ENCODE data around the gene UBC. TPM values are rescaled to one million over a fixed set of nuclear protein-coding genes. Genes with fewer than 3 reads are reported as not detected.
"Not testable (repeated sequence)": the region's sequence is repeated elsewhere in the genome, so short reads cannot be mapped to it uniquely, and the experiment has no call there.

Gene UBC
- total RNA-seq, 4 donors from 2014 or later, result 1,276 to 1,840 (median 1,378) TPM

GRCh38 chr12:124884587-124885438 lies 29.6 kb downstream of the UBC start:
- H3K27me3 ChIP-seq, result no peaks in the 10 kb centered on the region
- H3K36me3 ChIP-seq, result no peaks in the 10 kb centered on the region
- DNase-seq (ENCODE audit: low spot score in 2 of 2), result no peak
- H3K27ac ChIP-seq, result no peak overlapping the region
- H3K9me3 ChIP-seq, result no peaks in the 10 kb centered on the region
- H3K4me1 ChIP-seq, result peaks cover 0 to 10% (median 4%) of the 10 kb centered on the region in 4 donors
- 70 to 74% methylated on average over 15 of the region's 15 CpGs for whole genome bisulfite sequencing, 2 donors
- no peak overlapping the region for H3K4me3 ChIP-seq
- no peak for TF ChIP-seq EP300 (IDR thresholded peaks at IDR 0.05)
- TF ChIP-seq POLR2A (IDR thresholded peaks at IDR 0.05), result no peak
- no peak for TF ChIP-seq CTCF (IDR thresholded peaks at IDR 0.05)

- Histone ChIP-seq H3K27ac (no peak overlapping the region), H3K27me3 (no peaks in the 10 kb centered on the region), H3K9me3 (no peaks in the 10 kb centered on the region), H3K4me3 (no peak overlapping the region), H3K4me1 (peaks cover 0 to 12% (median 4%) of the 10 kb centered on the region in 4 donors), H3K36me3 (no peaks in the 10 kb centered on the region)
- no peak for DNase-seq (ENCODE audit: low spot score in 2 of 2)
- 74 to 86% methylated on average over 7 to 10 of the region's 10 CpGs for WGBS, 2 donors
- no peak for TF ChIP-seq EP300 (IDR thresholded peaks at IDR 0.05)
- no peak for TF ChIP-seq CTCF (IDR thresholded peaks at IDR 0.05)
- no peak for TF ChIP-seq POLR2A (IDR thresholded peaks at IDR 0.05)
Observed at GRCh38 chr12:124883263-124884130, 31.0 kb downstream of the UBC start.

- Histone ChIP-seq H3K9me3 (no peaks in the 10 kb centered on the region), H3K4me1 (peaks cover 0 to 9% (median 1%) of the 10 kb centered on the region in 4 donors), H3K27me3 (no peaks in the 10 kb centered on the region), H3K4me3 (no peak overlapping the region), H3K27ac (no peak overlapping the region), H3K36me3 (no peaks in the 10 kb centered on the region)
- 67 to 75% methylated on average over 10 of the region's 10 CpGs for WGBS, 2 donors
- no peak for DNase-seq (ENCODE audit: low spot score in 2 of 2)
- TF ChIP-seq EP300 (IDR thresholded peaks at IDR 0.05), result no peak
- no peak for TF ChIP-seq CTCF (IDR thresholded peaks at IDR 0.05)
- no peak for TF ChIP-seq POLR2A (IDR thresholded peaks at IDR 0.05)
Observed at GRCh38 chr12:124881123-124881522, 33.3 kb downstream of the UBC start.

GRCh38 chr12:124880335-124880734 lies 34.1 kb downstream of the UBC start:
- 89% methylated on average over 11 of the region's 11 CpGs for WGBS, 2 donors
- H3K36me3 ChIP-seq; H3K27me3 ChIP-seq; H3K9me3 ChIP-seq; H3K4me3 ChIP-seq; H3K4me1 ChIP-seq; H3K27ac ChIP-seq; DNase-seq (ENCODE audit: low spot score in 2 of 2): not testable (repeated sequence)

- TF ChIP-seq POLR2A (IDR thresholded peaks at IDR 0.05), result no peak
- no peak for TF ChIP-seq CTCF (IDR thresholded peaks at IDR 0.05)
- TF ChIP-seq EP300 (IDR thresholded peaks at IDR 0.05), result no peak
- H3K27me3 ChIP-seq, result no peaks in the 10 kb centered on the region
- H3K4me1 ChIP-seq, result peaks cover 0 to 9% (median 0%) of the 10 kb centered on the region in 4 donors
- 63 to 67% methylated on average over 18 of the region's 18 CpGs for whole genome bisulfite sequencing, 2 donors
- no peak for DNase-seq (ENCODE audit: low spot score in 2 of 2)
- no peaks in the 10 kb centered on the region for H3K9me3 ChIP-seq
- H3K36me3 ChIP-seq, result no peaks in the 10 kb centered on the region
- no peak overlapping the region for H3K27ac ChIP-seq
- H3K4me3 ChIP-seq, result no peak overlapping the region
Observed at GRCh38 chr12:124878795-124879516, 35.5 kb downstream of the UBC start.

All from tibial nerve (tissue), 4 donors.